HG03520 (cell line): Measurements from ENCODE around the gene DPP10.

Experiments
- ATAC-seq: cut with Tn5 transposase; IDR thresholded peaks from one replicate; pipeline ENCODE4 v1.9.1; 2021; ENCODE audit warnings: mild to moderate bottlenecking, moderate library complexity; ENCODE audit not compliant: unreplicated experiment

The DPP10 gene

DNA sequence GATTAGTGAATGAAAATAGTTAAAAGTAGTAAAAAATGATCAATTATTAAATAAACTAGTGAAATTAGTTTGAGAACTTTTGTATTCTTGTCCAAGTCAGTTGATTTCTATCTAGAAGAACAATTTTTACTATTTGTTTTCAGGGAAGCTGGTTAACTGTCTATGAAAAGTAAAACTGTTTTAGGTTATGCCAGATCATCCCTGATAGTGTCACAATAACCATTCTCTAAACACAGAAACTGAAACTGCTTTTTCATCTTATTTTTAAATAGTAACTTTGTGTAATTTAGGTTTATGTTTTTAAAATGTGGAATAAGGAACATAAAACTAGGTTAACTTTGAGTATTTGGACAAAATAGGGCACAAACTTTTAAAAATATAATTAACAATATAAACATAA is 1087.2 kb downstream of the DPP10 start:
- ATAC-seq: no peak

DNA sequence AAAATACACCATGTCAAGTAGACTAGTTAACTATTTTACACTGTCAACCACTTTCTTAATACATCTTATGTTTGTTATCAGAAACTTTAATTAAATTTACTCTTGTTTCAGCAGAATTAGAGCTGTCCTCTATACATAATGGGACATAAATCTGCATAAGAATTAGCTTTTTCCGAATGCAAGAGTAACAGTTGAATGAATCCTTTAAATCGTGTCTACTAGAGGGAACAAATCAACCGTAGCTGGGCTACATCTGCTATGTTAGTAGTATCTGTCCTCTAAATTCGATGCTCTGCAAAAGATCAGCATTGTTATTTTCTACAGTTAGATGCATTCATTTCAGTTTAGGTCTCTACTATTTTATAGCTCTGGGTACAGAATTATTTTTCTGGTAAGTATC is 1090.6 kb downstream of the DPP10 start:
- no peak for ATAC-seq

DNA sequence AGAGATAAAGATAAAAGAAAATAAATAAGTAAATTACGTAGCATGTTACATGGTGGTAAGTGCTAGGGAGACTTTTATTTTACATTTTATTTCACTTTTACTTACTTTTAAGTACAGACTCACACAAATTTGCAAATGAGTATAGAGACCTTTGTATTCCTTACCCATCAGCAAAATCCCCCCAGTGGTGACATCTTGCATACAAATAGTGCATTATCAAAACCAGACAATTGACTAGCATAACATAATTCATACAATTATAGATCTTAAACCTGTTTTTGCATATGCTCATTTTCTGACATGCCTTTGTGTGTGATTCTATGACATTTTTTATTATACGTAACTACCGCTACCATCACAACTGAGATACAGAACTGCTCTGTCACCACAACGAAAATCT is 1099.4 kb downstream of the DPP10 start:
- no peak for ATAC-seq

DNA sequence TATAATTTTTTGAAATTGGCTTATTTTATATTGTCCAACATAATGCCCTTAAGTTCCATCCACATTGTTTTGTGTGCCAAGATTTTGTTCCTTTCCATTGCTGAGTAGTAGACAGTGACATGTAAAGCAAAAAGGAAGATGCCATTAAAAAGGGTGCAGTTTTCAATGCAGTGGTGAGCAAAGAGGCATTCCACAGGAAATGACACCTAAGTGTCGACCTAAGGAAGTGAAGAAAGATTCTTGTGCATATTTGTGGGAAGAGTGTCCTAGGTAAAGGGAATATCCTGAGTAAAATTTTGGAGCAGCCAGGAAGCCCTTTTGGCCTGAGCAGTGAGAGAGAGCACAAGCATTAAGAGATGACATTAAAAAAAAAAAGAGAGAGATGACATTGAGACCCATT is 1099.9 kb downstream of the DPP10 start:
- no peak for ATAC-seq

DNA sequence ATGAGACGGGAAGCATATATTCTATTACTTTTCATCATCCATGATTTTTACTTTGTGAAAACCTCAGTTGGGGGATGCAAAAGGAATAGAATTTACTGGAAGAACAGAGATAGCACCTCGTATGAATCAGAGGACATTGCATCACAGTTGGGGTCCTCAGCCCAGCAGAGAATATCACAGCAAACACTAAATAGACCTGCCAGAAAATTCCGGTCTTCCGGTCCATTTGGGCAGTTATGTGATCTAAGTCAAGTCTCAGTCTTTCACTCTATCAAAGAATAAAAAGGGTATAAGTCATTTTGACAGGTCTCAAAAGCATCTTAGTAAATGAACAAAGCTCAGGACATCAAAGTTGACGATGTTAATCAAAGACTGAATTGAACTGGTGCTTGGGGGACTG is 1100.6 kb downstream of the DPP10 start:
- ATAC-seq: no peak

DNA sequence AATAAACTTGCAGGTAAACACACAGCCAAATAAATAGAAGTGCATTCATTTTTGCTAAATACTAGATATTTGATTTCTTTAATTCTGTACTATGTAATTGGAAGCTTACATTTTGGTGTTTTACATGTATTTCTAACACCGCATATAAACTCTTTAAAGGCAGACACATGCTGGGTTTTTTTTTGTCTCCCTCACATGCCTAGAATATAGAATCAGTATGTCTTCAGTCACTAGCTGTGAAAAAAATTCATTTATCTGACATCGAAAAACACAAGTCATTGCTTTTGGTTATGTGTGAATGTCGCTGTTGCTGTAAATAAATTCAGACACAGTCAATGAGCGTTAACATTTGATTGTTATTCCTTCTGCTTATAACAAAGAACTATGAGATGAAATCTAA is 1101.0 kb downstream of the DPP10 start:
- ATAC-seq: no peak

DNA sequence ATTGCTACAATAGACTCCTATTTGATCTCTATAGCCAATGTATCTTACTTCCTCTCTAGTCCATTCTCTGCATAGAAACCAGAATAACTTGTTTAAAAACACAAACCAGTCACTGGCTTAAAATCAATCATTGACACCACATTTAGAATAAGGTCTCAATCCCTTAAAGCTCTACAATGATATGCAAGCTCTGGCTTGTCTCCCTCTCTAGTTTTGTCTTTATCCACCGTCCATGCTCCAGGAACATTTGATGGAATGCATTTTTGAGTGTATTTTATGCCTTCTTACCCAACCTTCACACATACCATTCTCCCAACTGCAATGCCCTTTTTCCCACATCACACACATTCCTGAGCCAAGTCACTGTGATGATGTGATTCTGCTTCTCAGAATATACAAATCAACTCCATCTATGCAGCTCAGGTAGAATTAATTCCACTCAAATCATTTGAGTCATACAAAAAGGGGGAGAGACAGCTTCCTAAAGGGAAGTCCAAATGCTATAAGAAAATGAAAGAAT is 1107.2 kb downstream of the DPP10 start:
- no peak for ATAC-seq

DNA sequence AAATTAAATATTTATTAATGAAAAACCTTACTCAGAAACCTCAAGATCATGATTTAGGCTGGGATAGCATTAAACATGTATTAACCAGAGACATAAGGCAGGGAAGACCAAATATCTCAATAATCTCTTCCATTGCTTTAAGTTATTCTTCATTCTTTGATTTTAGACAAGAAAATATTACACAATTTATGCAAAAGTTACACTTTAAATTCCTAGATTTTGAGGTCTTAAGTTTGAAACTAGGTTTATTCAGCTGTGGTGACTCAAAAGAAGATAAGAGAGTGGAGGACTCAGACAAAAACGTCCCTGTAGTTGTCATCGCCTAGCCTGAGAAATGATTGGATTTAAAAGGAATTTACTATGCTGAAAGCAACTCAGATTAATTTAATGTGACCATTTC is 1110.3 kb downstream of the DPP10 start:
- ATAC-seq: no peak

DNA sequence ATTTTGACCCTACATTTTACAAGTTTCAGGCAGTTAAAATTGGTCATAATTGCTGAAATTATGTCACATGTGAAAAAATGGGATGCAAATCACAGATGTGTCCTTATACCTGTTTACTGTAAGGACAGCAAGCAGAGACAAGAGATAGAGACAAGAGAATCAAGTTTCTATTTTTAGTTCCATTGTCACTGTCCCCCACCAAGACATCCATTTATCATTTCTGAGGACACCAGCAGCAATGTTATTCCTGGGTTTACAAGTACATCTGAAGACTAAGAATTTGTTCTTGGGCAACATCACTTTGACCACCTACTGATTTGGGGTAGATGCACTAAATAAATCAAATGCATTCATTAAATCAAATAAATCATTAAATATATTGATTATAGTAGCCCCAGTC is 1111.7 kb downstream of the DPP10 start:
- no peak for ATAC-seq

DNA sequence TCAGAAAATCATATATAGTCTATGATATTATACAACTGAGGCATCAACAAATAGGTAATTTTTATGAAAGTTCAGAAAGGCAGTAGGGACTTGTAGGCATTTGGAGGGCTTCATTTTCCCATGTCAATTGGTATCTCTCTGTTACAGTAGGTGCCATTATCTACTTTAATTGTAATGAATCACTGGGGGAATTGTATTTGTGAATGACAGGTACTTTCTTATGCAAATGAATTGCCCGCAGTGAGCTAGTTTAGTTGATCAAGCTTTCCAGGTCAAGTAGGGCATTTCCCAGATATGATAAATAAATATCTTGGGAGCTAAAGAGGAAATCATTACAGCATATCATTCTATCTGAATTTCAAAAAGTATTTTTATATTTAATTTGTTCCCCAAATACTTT is 1116.3 kb downstream of the DPP10 start:
- ATAC-seq: no peak

DNA sequence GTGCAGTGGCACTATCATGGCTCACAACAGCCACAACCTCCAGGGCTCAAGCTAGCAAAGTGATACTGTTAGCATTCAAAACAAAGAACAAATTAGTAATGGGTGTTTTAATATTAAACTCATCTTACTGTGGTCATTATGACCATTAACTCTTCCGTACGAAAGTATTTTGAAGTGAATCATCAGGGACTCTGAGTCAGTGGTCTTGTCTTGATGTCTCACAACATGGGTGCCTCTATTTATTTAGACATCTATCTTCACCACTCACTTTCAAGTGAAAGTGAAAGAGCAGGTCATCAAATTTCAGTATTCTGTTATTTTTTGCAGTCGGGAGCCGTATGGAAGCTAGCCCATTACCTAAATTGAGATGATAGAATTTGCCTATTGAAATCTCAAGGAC is 1118.2 kb downstream of the DPP10 start:
- ATAC-seq: no peak

DNA sequence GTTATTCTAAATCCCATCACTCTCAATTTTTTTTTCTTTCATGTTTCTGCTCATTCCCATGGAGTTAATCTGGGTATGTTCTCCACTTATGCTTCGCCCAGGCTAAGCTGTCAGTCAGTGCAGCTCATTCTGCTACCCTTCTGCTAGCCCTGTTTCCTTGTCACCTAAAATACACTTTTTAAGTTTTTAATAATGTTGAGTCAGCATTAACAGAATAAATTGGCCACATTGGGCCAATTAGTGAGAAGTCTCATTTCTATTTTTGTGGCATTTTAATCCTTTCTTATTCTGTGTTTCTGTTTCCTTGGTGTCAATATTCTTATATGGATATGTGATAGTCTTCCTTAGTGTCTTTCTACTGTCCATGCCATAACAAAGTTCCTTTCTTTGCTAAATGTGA is 1126.2 kb downstream of the DPP10 start:
- no peak for ATAC-seq

DNA sequence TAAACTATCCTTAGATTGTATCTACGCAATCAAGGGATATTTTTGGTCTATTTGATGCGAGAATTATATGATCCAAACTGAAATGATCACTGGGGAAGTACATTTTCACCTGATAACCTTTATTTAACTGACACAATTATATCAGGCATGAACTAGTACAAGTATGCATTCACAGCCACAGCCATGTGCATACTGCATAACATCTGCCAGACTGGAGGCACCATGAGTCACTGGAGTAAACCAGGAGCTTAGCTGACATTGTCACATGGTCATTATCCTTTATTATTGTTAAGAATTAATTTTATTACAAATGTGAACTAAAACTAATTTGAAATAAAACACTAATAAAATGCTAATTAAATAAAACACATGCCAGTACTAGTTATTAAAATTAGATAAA is 1127.1 kb downstream of the DPP10 start:
- no peak for ATAC-seq

DNA sequence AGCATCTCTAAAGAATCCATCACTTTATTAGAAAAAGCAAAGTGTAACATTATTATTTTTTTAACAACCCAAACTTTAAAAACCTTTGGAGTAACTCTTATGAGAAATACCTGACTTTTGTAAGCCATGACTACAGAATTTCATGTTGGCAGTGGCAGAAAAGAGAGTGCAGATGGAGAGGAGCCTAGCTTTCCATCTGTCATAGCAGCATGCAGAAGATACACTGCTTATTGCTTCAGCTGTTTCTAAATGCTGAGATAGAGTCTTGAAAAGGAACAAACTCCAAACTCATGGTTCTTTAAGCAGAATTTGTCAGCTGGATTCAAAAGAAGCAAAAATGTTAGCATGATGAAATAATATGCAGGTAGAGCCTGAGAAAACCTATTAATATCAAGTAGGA is 1130.3 kb downstream of the DPP10 start:
- no peak for ATAC-seq

DNA sequence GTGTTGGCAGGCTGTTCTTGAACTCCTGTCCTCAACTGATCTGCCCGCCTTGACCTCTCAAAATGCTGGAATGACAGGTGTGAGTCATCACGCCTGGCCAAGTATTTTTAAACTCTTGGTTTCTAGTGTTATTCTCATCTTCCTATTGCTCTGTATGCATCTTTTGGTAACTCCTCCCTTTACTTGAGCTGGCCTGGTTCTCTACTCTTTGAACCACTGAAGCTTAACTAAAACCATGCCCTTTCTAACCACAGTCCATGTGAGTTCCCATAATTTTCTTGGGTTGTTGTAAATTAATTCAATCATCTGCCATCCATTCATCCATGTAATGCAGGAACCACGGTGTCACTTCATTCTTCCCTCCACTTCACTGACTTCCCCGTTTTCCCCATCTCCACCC is 1131.3 kb downstream of the DPP10 start:
- no peak for ATAC-seq

DNA sequence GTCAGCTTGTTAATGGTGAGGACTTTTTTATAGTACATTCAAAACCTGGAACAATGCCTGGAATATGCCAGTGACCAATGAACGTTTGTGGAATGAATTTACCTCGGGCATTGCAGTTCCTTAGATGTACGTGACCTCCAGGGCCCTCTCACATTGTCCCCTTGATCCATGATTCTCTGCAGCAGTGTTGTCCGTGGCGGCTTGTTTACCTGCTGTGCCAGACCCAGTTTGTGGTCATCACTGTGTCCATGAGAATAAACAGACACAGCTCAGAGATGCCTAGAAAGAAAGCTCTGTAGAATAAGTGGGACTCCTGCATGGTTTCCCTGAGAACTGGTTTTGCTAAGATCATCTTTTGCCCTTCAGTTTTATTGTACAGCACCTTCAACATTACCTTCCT is 1132.2 kb downstream of the DPP10 start:
- no peak for ATAC-seq

DNA sequence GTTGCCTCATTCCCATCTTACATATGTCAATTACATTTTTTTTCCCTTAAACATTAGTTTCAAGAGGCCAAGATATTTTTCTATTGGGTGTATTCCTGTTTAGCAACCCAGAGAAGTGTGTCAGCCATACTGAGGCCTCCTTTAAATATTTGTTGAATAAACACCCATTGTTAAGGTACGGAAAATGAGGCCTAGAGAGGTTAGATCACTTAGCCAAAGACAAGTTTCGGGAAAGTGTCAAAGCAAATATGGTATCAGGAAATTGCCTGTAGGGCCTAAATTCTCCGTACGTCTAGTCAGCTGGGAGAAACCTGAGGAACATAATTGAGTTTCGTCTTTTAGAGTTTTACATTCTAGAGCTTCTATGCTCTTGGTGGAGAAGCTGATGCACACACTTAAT is 1138.3 kb downstream of the DPP10 start:
- no peak for ATAC-seq

DNA sequence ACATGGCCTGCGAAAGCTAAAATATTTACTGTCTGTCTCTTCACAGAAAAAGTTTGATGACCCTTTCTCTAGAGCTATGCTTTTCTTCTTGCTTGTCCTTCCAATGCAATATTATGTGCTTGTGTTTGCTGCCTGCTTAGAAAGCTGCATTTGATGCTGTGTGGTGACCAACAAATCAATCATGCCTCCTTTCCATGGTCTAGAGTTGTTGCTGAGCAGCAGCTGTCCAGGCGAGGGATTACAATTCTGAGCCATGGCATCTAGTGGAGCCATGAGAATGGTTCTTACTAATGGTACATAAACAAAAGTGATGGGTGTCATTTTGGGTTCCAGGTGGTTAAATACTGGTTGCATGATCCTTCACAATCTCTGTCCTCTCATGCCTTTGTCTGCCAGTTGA is 1142.1 kb downstream of the DPP10 start:
- no peak for ATAC-seq

DNA sequence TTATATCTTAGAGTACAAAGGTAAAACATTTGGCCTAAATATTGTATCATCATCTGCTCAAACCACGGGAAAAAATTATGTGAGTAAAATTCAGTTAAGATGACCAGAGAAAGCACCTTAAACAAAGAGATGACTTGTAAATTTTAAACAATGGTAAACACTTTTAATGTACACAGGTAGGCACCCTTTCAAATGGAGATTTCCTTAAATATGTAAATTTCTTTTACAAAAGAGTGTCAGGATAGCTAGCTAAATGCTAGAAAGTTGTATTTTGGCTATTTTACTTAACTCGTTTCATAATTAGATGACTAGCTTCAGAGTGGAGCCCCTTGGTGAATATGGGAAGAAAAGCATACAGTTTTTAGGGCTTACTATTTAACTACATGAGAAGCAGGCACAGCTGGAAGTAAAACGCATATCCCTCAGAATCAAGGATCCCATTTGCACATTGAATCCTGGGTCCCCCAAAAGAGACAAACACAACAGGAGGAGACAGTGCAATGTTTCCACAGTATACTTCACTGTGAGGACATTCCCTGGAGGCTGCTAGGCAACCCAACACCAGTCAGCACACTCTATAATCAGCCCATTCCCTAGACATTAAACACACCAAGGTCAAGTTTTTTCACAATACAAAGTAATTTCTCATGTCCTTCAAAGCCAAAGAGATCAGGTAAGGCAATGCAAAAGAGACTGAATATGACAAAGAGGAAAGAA is 1154.4 kb downstream of the DPP10 start:
- ATAC-seq: no peak

DNA sequence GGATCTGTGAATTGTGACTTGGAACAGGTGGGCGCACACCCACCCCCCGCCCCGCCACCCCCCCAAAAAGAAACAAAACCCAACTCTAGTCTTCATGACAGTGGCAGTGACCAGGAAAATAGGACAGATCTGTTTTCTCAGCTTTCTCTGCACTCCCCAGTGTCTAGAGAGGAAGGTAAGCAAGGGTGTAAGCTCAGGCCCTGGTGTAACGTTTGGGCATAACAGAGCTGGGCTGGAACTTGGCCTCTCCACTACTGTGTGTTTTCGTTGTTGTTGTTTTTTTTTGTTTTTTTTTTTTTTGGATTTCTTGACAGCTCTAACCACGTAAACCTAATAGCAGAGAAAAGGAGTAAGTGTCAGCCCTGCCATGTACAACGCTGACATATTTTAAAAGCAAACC is 1160.8 kb downstream of the DPP10 start:
- no peak for ATAC-seq

DNA sequence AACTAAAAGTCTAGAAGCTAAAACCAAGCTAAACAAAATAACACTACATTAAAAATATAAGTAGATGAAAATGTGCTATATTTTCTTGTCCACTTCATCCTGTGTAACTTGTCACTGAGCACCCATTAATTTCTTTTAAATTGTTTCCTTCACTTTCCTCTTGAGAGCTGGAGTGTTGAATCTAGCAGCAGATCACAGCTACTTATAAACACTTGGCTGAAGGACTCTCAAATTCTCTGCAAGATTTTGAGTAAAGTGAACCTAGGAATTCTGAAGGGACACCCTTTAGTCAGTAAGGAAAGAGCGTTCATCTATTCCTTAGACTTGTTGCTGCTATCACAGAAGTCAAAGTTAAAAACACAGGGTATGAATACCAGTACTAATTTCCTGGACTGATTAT is 1163.9 kb downstream of the DPP10 start:
- no peak for ATAC-seq

DNA sequence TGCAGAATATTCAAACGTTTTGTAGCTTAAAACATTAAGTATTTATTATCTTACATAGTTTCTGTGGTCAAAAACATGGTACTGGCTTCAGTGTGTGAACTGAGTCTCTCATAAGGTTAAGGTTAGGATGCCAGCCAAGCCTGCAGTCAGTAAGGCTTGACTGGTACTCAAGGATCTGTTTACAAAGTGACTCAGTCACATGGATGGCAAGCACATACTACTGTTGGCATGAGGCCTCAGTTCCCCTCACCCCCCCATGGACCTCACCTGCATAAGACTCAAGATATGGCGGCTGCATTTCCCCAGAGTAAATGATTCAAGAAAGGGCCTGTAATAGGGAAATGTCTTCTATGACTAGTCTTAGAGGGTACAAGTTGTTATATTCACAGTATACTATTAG is 1167.5 kb downstream of the DPP10 start:
- no peak for ATAC-seq

DNA sequence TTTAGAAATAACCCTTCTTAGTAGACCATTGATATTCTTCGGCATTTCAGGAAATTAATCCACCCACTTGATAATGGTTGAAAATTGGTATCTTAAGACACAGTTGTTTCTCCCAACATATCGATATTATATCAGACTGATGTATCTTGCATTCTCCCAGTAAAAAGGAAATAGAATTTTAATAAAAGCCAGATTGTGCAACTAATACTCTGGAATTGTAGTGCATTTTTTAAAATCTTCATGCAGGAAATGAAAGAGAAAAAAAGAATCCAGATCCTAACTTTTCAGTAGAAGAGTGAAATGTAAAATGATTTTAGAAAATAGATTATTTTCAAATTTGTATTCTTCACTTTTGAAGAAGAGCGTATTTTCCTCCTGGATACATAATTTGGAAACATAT is 1168.4 kb downstream of the DPP10 start:
- no peak for ATAC-seq
